NCI-H510A treated with DMSO at 0.1 percent for 48 hours (cell line): Measurements from ENCODE around the gene CCNYL1.
"Not testable (repeated sequence)": the region's sequence is repeated elsewhere in the genome, so short reads cannot be mapped to it uniquely, and the experiment has no call there.

Source experiments
- DNase-seq: peaks from one replicate; lab custom pipeline; 2025; lab: John Stamatoyannopoulos, UW

CCNYL1 gene

GRCh38 chr2:207697411-207697810 is 14.0 kb upstream of the CCNYL1 start:
- no peak for DNase-seq

- no peak for DNase-seq
Measured at GRCh38 chr2:207698301-207698700, 13.1 kb upstream of the CCNYL1 start.

- DNase-seq, result no peak
Measured at GRCh38 chr2:207704078-207704477, 7.4 kb upstream of the CCNYL1 start.

- no peak for DNase-seq
Measured at GRCh38 chr2:207704671-207705070, 6.8 kb upstream of the CCNYL1 start.

- DNase-seq, result no peak
Measured at GRCh38 chr2:207706936-207707860, 4.2 kb upstream of the CCNYL1 start.

- DNase-seq, result peak; percentile 62
Measured at GRCh38 chr2:207711750-207712530, 500 bp downstream of the CCNYL1 start.

- DNase-seq, result no peak
Measured at GRCh38 chr2:207716056-207716455, 4.6 kb downstream of the CCNYL1 start.

GRCh38 chr2:207718521-207718920 is 7.1 kb downstream of the CCNYL1 start:
- no peak for DNase-seq

- DNase-seq, result no peak
Measured at GRCh38 chr2:207719008-207719407, 7.6 kb downstream of the CCNYL1 start.

GRCh38 chr2:207719655-207720054 is 8.2 kb downstream of the CCNYL1 start:
- DNase-seq, result not testable (repeated sequence)

GRCh38 chr2:207720517-207721187 is 9.2 kb downstream of the CCNYL1 start:
- no peak for DNase-seq

GRCh38 chr2:207722773-207723424 is 11.5 kb downstream of the CCNYL1 start:
- no peak for DNase-seq

- not testable (repeated sequence) for DNase-seq
Measured at GRCh38 chr2:207723425-207723787, 12.0 kb downstream of the CCNYL1 start.

GRCh38 chr2:207724113-207724512 is 12.7 kb downstream of the CCNYL1 start:
- DNase-seq, result no peak

GRCh38 chr2:207725873-207726578 is 14.6 kb downstream of the CCNYL1 start:
- DNase-seq, result peak; percentile 89

GRCh38 chr2:207727261-207727660 is 15.8 kb downstream of the CCNYL1 start:
- DNase-seq, result no peak

- no peak for DNase-seq
Measured at GRCh38 chr2:207729465-207729998, 18.1 kb downstream of the CCNYL1 start.

GRCh38 chr2:207731138-207731537 is 19.7 kb downstream of the CCNYL1 start:
- no peak for DNase-seq

- no peak for DNase-seq
Measured at GRCh38 chr2:207733597-207734240, 22.3 kb downstream of the CCNYL1 start.

GRCh38 chr2:207734264-207734635 is 22.8 kb downstream of the CCNYL1 start:
- DNase-seq, result no peak
